HepG2 (cell line): Measurements from ENCODE around the gene SLC43A1. TPM values are rescaled to one million over a fixed set of nuclear protein-coding genes. Genes with fewer than 3 reads are reported as not detected.

ENCODE experiments used
- ARID2 ChIP-seq: sonication (generic); formaldehyde crosslinking; IDR thresholded peaks from 2 replicates; pipeline ENCODE4 v1.8.1; 2022; ENCODE audit warnings: mild to moderate bottlenecking, missing genetic modification reagents, borderline replicate concordance
- BRD4 ChIP-seq: sonication (generic); formaldehyde crosslinking; IDR thresholded peaks from 2 replicates; pipeline ENCODE4 v1.4.0; 2020; ENCODE audit warnings: missing genetic modification reagents
- DNMT1 ChIP-seq: sonication (generic); formaldehyde crosslinking; IDR thresholded peaks from 2 replicates; pipeline ENCODE4 v1.5.1; 2020; ENCODE audit warnings: mild to moderate bottlenecking, missing genetic modification reagents
- DR1 ChIP-seq: sonication (generic); formaldehyde crosslinking; IDR thresholded peaks from 2 replicates; pipeline ENCODE4 v1.8.0; 2021; ENCODE audit warnings: mild to moderate bottlenecking, missing genetic modification reagents, inconsistent platforms
- GABPB1 ChIP-seq: IDR thresholded peaks from 2 replicates; pipeline ENCODE4 v1.6.1; 2016; ENCODE audit warnings: mild to moderate bottlenecking, missing genetic modification reagents, moderate library complexity, missing compliant biosample characterization
- IKZF4 ChIP-seq: sonication (generic); formaldehyde crosslinking; IDR thresholded peaks from 2 replicates; pipeline ENCODE4 v1.5.1; 2020; ENCODE audit warnings: borderline replicate concordance, mild to moderate bottlenecking, low read depth, missing genetic modification reagents; ENCODE audit errors: not compliant biosample characterization
- JDP2 ChIP-seq: sonication (generic); formaldehyde crosslinking; IDR thresholded peaks from 2 replicates; pipeline ENCODE4 v1.8.1; 2022; ENCODE audit warnings: missing genetic modification reagents, borderline replicate concordance
- MEIS1 ChIP-seq: sonication (generic); formaldehyde crosslinking; IDR thresholded peaks from 2 replicates; pipeline ENCODE4 v1.9.0; 2021; ENCODE audit warnings: mild to moderate bottlenecking, missing genetic modification reagents, moderate library complexity, borderline replicate concordance
- MTA1 ChIP-seq: sonication (generic); formaldehyde crosslinking; IDR thresholded peaks from 2 replicates; pipeline ENCODE4 v1.4.0; 2020; ENCODE audit warnings: missing genetic modification reagents, mild to moderate bottlenecking, borderline replicate concordance
- NFE2 ChIP-seq: sonication (generic); formaldehyde crosslinking; IDR thresholded peaks from 2 replicates; pipeline ENCODE4 v1.4.0; 2020; ENCODE audit warnings: missing genetic modification reagents
- NR2F6 ChIP-seq, 2 experiments: IDR thresholded peaks; 2 replicates each; pipeline ENCODE4 v1.6.1; 2016; ENCODE audit warnings: antibody characterized with exemption in 1 of 2, mild to moderate bottlenecking in 1 of 2
- RFXAP ChIP-seq: sonication (generic); formaldehyde crosslinking; IDR thresholded peaks from 2 replicates; pipeline ENCODE4 v1.4.0; 2020; ENCODE audit warnings: missing genetic modification reagents, borderline replicate concordance
- SIX1 ChIP-seq: sonication (generic); formaldehyde crosslinking; IDR thresholded peaks from 2 replicates; pipeline ENCODE4 v1.4.0; 2020; ENCODE audit warnings: missing genetic modification reagents, borderline replicate concordance
- SNAI1 ChIP-seq: sonication (generic); formaldehyde crosslinking; IDR thresholded peaks from 2 replicates; pipeline ENCODE4 v1.5.0; 2020; ENCODE audit warnings: mild to moderate bottlenecking, missing genetic modification reagents, borderline replicate concordance
- TCF7 ChIP-seq: sonication (generic); IDR thresholded peaks from 2 replicates; pipeline ENCODE4 v1.6.1; 2016; ENCODE audit warnings: antibody characterized with exemption, low read depth
- TCF7L2 ChIP-seq: IDR thresholded peaks from 2 replicates; pipeline ENCODE4 v1.6.1; 2011; ENCODE audit warnings: mild to moderate bottlenecking, low read depth, low read length, moderate library complexity
- TMF1 ChIP-seq: sonication (generic); formaldehyde crosslinking; IDR thresholded peaks from 2 replicates; pipeline ENCODE4 v1.8.1; 2022; ENCODE audit warnings: low read depth, missing genetic modification reagents
- TOE1 ChIP-seq: sonication (generic); formaldehyde crosslinking; IDR thresholded peaks from 2 replicates; pipeline ENCODE4 v1.4.0; 2020; ENCODE audit warnings: mild to moderate bottlenecking, missing genetic modification reagents
- ZFP41 ChIP-seq: sonication (generic); formaldehyde crosslinking; IDR thresholded peaks from 2 replicates; pipeline ENCODE4 v1.4.0; 2020; ENCODE audit warnings: mild to moderate bottlenecking, missing genetic modification reagents, borderline replicate concordance
- ZKSCAN8 ChIP-seq: IDR thresholded peaks from 2 replicates; pipeline ENCODE4 v1.6.1; 2016; ENCODE audit warnings: borderline replicate concordance, missing genetic modification reagents, missing compliant biosample characterization
- ZNF468 ChIP-seq: sonication (generic); formaldehyde crosslinking; IDR thresholded peaks from 2 replicates; pipeline ENCODE4 v1.8.0; 2022; ENCODE audit warnings: mild to moderate bottlenecking, moderate library complexity, missing genetic modification reagents
- ZNF614 ChIP-seq: IDR thresholded peaks from 2 replicates; pipeline ENCODE4 v1.6.1; 2018; ENCODE audit warnings: missing biosample characterization, missing genetic modification reagents, inconsistent platforms, borderline replicate concordance
- ZNF782 ChIP-seq: sonication (generic); formaldehyde crosslinking; IDR thresholded peaks from 2 replicates; pipeline ENCODE4 v1.4.0; 2020; ENCODE audit warnings: missing genetic modification reagents, mild to moderate bottlenecking, borderline replicate concordance
- ZSCAN25 ChIP-seq: sonication (generic); formaldehyde crosslinking; IDR thresholded peaks from 2 replicates; pipeline ENCODE4 v1.8.0; 2022; ENCODE audit warnings: mild to moderate bottlenecking, missing genetic modification reagents
- polyA plus RNA-seq, 8 experiments: library from polyadenylated mRNA; depleted of rRNA in 3 of 8; stranded (reverse) in 7 of 8; unstranded in 1 of 8; fragments of >200 nt; fragmentation: Illumina TruSeq in 4 of 8; extraction: Trizol in 4 of 8; gene quantifications; 2 replicates each; pipeline versions ENCODE4 v1.2.1 to v1.2.3, GENCODE V29; 2011 to 2016; ENCODE audit warnings: low read depth in 4 of 8, missing spikeins in 1 of 8, mixed read lengths in 1 of 8; ENCODE audit not compliant: insufficient read depth in 1 of 8
- total RNA-seq, 5 experiments: library from RNA; depleted of rRNA; stranded (reverse); fragments of >200 nt; fragmentation: Illumina TruSeq; extraction: Trizol; gene quantifications; 2 replicates each; pipeline ENCODE4 v1.2.3, GENCODE V29; 2016; ENCODE audit warnings: low read depth in 1 of 5
- TF ChIP-seq, protein P1 (sequence below): sonication (generic); formaldehyde crosslinking; IDR thresholded peaks from 2 replicates; pipeline ENCODE4 v1.5.0; 2020; ENCODE audit warnings: mild to moderate bottlenecking, missing genetic modification reagents
- TF ChIP-seq, protein P2 (sequence below): sonication (generic); formaldehyde crosslinking; IDR thresholded peaks from 2 replicates; pipeline ENCODE4 v1.5.1; 2020; ENCODE audit warnings: missing genetic modification reagents, mild to moderate bottlenecking, borderline replicate concordance

SLC43A1 gene
- total and polyA plus RNA-seq, 2 of the 13 experiments (the other 11 are each of a cell fraction or from before 2014, with no cell fraction given) = 72.3 to 87.6 TPM

DNA sequence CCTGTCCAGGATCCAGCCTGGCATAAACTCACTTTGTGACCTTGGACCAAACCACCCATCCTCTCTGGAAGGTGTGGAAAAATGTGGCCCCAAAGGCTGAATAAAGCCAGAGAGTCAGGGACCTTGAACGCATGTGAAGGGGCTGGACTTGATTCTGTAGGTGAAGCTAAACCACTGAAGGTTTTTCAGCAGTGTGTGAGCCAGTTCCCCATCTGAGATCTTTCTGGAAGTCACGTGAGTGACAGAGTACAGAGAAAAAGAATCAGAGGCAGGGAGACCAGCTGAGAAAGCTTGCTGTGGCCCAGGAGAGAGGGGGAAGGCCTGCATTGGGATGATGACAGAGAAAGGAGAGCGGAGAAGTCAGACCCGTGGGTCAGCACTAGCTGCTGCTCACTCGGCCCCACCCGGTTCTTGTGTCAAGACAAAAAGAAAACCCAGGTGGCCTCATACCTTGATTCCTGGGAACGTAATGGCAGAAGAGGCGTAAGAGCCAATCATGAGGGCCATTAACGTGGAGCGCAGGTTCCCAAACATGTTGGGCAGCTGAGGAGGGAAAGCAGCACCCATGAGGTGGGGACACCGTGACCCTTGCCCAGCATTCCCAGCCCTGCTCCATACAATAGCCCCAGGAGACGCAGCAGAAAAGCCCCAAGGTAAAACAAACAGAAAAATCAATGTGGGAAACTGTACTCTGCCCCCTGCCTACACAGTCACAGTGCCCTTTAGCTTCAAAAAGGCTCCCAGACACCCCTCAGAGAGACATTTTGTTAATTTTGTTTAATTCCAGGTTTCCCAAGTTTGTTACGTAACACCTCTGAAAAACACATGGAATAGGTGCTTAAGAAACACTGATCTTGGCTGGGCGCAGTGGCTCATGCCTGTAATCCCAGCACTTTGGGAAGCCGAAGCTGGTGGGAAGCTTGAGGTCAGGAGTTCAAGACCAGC, 17.9 kb downstream of the SLC43A1 start (continued):
- peak; percentile 45; the same call in 1 of the 2 replicates for TF ChIP-seq TCF7
- TF ChIP-seq, protein P1, sequence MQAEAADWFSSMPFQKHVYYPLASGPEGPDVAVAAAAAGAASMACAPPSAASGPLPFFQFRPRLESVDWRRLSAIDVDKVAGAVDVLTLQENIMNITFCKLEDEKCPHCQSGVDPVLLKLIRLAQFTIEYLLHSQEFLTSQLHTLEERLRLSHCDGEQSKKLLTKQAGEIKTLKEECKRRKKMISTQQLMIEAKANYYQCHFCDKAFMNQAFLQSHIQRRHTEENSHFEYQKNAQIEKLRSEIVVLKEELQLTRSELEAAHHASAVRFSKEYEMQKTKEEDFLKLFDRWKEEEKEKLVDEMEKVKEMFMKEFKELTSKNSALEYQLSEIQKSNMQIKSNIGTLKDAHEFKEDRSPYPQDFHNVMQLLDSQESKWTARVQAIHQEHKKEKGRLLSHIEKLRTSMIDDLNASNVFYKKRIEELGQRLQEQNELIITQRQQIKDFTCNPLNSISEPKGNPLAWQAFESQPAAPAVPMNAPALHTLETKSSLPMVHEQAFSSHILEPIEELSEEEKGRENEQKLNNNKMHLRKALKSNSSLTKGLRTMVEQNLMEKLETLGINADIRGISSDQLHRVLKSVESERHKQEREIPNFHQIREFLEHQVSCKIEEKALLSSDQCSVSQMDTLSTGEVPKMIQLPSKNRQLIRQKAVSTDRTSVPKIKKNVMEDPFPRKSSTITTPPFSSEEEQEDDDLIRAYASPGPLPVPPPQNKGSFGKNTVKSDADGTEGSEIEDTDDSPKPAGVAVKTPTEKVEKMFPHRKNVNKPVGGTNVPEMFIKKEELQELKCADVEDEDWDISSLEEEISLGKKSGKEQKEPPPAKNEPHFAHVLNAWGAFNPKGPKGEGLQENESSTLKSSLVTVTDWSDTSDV (CRISPR knock-in tag) = no peak
- TF ChIP-seq, protein P2, sequence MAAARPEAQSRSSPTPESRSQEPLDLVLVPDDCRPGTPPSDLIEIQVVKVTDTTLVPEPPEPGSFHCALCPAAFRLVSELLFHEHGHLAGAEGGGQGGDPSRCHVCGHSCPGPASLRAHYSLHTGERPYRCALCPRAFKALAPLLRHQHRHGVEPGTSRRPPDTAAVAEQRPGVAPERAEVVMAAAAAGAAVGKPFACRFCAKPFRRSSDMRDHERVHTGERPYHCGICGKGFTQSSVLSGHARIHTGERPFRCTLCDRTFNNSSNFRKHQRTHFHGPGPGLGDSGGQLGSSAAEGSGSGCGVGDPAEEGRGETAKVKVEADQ = 0 out of 2 replicates have a peak, but pooled peaks have one; percentile 1
- TF ChIP-seq DNMT1 (CRISPR knock-in tag) = no peak
- TF ChIP-seq SNAI1 = peak; percentile 86; the same call in 1 of the 2 replicates
- no peak for TF ChIP-seq JDP2 (CRISPR knock-in tag)
- no peak; the same call in 1 of the 2 replicates for TF ChIP-seq GABPB1 (CRISPR knock-in tag)
- TF ChIP-seq BRD4 (CRISPR knock-in tag) = no peak
- TF ChIP-seq ZSCAN25 (CRISPR knock-in tag) = 0 out of 2 replicates have a peak, but pooled peaks have one; percentile 43
- no peak for TF ChIP-seq NFE2 (CRISPR knock-in tag)
- 0 out of 2 replicates have a peak, but pooled peaks have one; percentile 32 for TF ChIP-seq TOE1 (CRISPR knock-in tag)
- no peak for TF ChIP-seq ZNF782 (CRISPR knock-in tag)
- TF ChIP-seq RFXAP (CRISPR knock-in tag) = 0 out of 2 replicates have a peak, but pooled peaks have one; percentile 31
- TF ChIP-seq TCF7L2 = no peak
- TF ChIP-seq ARID2 (CRISPR knock-in tag) = 0 out of 2 replicates have a peak, but pooled peaks have one; percentile 64
- TF ChIP-seq IKZF4 (CRISPR knock-in tag) = no peak
- 0 out of 2 replicates have a peak, but pooled peaks have one; percentile 37 for TF ChIP-seq ZNF614 (CRISPR knock-in tag)
- TF ChIP-seq MEIS1 (CRISPR knock-in tag) = no peak; the same call in 1 of the 2 replicates
- TF ChIP-seq NR2F6 (IDR thresholded peaks at IDR 0.05) = peak; percentile 89
- peak; percentile 88 for TF ChIP-seq NR2F6 (CRISPR knock-in tag; IDR thresholded peaks at IDR 0.05)
- peak; percentile 65; the same call in 1 of the 2 replicates for TF ChIP-seq MTA1
- TF ChIP-seq ZFP41 = no peak; the same call in 1 of the 2 replicates
- TF ChIP-seq DR1 = no peak
- no peak for TF ChIP-seq ZKSCAN8
- TF ChIP-seq ZNF468 = no peak
- TF ChIP-seq SIX1 (CRISPR knock-in tag) = 0 out of 2 replicates have a peak, but pooled peaks have one; percentile 57
- TF ChIP-seq TMF1 = 0 out of 2 replicates have a peak, but pooled peaks have one; percentile 25
